ENCODE results near the gene NHEJ1. TPM values are rescaled to one million over a fixed set of nuclear protein-coding genes. Genes with fewer than 3 reads are reported as not detected.

The NHEJ1 gene
- total and polyA plus RNA-seq, 2 donors (not counting 3 experiments of a cell fraction or from before 2014, with no cell fraction given), result 12.8 to 12.9 TPM

- no peak for DNase-seq (ENCODE audit: low read depth, low spot score)
- Histone ChIP-seq H3K27me3 (ENCODE audit: control insufficient read depth in 2 of 2, insufficient read depth in 2 of 2, low read length in 2 of 2) (no peaks in the 10 kb centered on the region), H3K9ac (replicated peaks; ENCODE audit: extremely low read depth, insufficient read depth, low read length) (no peak overlapping the region), H3K36me3 (ENCODE audit: control insufficient read depth in 2 of 2, extremely low read depth in 1 of 2, insufficient read depth in 2 of 2, low read length in 2 of 2) (peaks cover 2 to 3% of the 10 kb centered on the region in 2 experiments), H3K4me3 (replicated peaks in 1 of 3; ENCODE audit: insufficient read depth in 1 of 3, low read depth in 1 of 3, low read length in 3 of 3) (no peak overlapping the region), H4K20me1 (replicated peaks; ENCODE audit: control insufficient read depth, extremely low read depth, insufficient read depth, low read length) (no peaks in the 10 kb centered on the region), H3K9me1 (replicated peaks; ENCODE audit: control insufficient read depth, extremely low read depth, insufficient read depth, low read length) (no peaks in the 10 kb centered on the region), H3K27ac (ENCODE audit: insufficient read depth, low read depth, low read length) (no peak overlapping the region), H3K4me1 (ENCODE audit: control insufficient read depth, extremely low read depth, insufficient read depth, low read length) (peaks cover 10% of the 10 kb centered on the region), H3K4me2 (ENCODE audit: insufficient read depth, low read length) (no peak overlapping the region), H3K9me3 (replicated peaks; ENCODE audit: control insufficient read depth, insufficient read depth, low read length) (no peaks in the 10 kb centered on the region), H2AFZ (ENCODE audit: low read depth, low read length) (no peak overlapping the region), H3K79me2 (ENCODE audit: control insufficient read depth, insufficient read depth, low read length) (no peaks in the 10 kb centered on the region)
- POLR2A ChIA-PET, result no interaction called here
- CTCF ChIA-PET, result interaction anchor here (0.7 to 12.9 kb wide), 10 partner anchors 13 to 193 kb away, joined by 3 to 418 read pairs (median 6); partner anchors contain the start of gene CNPPD1
- dilution Hi-C loops (cut with MboI; ENCODE audit: extremely low pct_ligation_motif_present, low sequenced_read_pairs) (no loop called here), intact Hi-C loops (cut with micrococcal nuclease) (loop anchor here (5.0 to 10.0 kb wide), 2 partner anchors 284 to 306 kb away; no protein-coding TSS in a partner anchor)
- no TSS peak for BruUV-seq (replicated peaks)
- TF ChIP-seq FOS (IDR thresholded peaks at IDR 0.05; ENCODE audit: borderline replicate concordance, insufficient read depth, low read length) (no peak), POLR2AphosphoS5 (IDR thresholded peaks at IDR 0.05; ENCODE audit: insufficient read depth, low read depth, low read length) (no peak), GATA2 (IDR thresholded peaks at IDR 0.05; ENCODE audit: insufficient read depth, insufficient read length, low read depth, low read length) (no peak), JUN (IDR thresholded peaks at IDR 0.05; ENCODE audit: borderline replicate concordance, insufficient read depth, insufficient read length, low read depth) (no peak), MYC (IDR thresholded peaks at IDR 0.05; ENCODE audit: low read depth, low read length) (no peak), EZH2 (IDR thresholded peaks at IDR 0.05; ENCODE audit: borderline replicate concordance, low read depth, low read length, severe bottlenecking) (no peak), POLR2A (IDR thresholded peaks at IDR 0.05; ENCODE audit: low read depth, low read length) (no peak)
- TF ChIP-seq, protein P1, sequence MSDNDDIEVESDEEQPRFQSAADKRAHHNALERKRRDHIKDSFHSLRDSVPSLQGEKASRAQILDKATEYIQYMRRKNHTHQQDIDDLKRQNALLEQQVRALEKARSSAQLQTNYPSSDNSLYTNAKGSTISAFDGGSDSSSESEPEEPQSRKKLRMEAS (IDR thresholded peaks at IDR 0.05; ENCODE audit: insufficient read depth, insufficient read length), result no peak
- TF ChIP-seq, protein P2, sequence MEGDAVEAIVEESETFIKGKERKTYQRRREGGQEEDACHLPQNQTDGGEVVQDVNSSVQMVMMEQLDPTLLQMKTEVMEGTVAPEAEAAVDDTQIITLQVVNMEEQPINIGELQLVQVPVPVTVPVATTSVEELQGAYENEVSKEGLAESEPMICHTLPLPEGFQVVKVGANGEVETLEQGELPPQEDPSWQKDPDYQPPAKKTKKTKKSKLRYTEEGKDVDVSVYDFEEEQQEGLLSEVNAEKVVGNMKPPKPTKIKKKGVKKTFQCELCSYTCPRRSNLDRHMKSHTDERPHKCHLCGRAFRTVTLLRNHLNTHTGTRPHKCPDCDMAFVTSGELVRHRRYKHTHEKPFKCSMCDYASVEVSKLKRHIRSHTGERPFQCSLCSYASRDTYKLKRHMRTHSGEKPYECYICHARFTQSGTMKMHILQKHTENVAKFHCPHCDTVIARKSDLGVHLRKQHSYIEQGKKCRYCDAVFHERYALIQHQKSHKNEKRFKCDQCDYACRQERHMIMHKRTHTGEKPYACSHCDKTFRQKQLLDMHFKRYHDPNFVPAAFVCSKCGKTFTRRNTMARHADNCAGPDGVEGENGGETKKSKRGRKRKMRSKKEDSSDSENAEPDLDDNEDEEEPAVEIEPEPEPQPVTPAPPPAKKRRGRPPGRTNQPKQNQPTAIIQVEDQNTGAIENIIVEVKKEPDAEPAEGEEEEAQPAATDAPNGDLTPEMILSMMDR (IDR thresholded peaks at IDR 0.05; ENCODE audit: extremely low read depth in 1 of 2, insufficient read depth in 1 of 2, low read depth in 1 of 2, low read length in 2 of 2), result no peak
- no peak for FAIRE-seq
Measured at GRCh38 chr2:219158586-219158985, 2.0 kb downstream of the NHEJ1 start.
